HEK293 (cell line): Measurements from ENCODE around the gene TEX14.

Source experiments
- CTCF ChIA-PET: fragments of 350-600 bp; formaldehyde crosslinking; extraction: SDS; loops from one replicate; lab custom pipeline; 2021; ENCODE audit warnings: antibody characterized with exemption; lab: Yijun Ruan, JAX
- POLR2A ChIA-PET: fragments of 300-600 bp; formaldehyde crosslinking; extraction: SDS; loops from one replicate; lab custom pipeline; 2020; ENCODE audit warnings: antibody characterized with exemption, inconsistent platforms; lab: Yijun Ruan, JAX
- H3K27ac ChIP-seq: fragments of 200-500 bp; sonication (Bioruptor generic); 2 replicates; pipeline ENCODE4 v1.5.1; 2014; ENCODE audit warnings: low read depth, low read length, control low read depth, inconsistent platforms; ENCODE audit errors: extremely low read depth
- H3K36me3 ChIP-seq, 2 experiments: fragments of 200-500 bp in 1 of 2; sonication (Bioruptor generic) in 1 of 2; 1 replicate in 1 of 2; 2 replicates in 1 of 2; pipeline ENCODE4 v1.5.1; 2014 to 2017; ENCODE audit warnings: inconsistent platforms in 2 of 2, low read length in 2 of 2; ENCODE audit not compliant: control insufficient read depth in 2 of 2, insufficient read depth in 1 of 2
- H3K4me1 ChIP-seq: fragments of 200-500 bp; sonication (Bioruptor generic); 2 replicates; pipeline ENCODE4 v1.5.1; 2014; ENCODE audit warnings: mild to moderate bottlenecking, low read length, inconsistent platforms; ENCODE audit not compliant: control insufficient read depth, insufficient read depth
- H3K4me3 ChIP-seq: 2 replicates; pipeline ENCODE4 v1.5.1; 2011; ENCODE audit warnings: low read depth, mild to moderate bottlenecking, control low read depth, low read length, moderate library complexity
- H3K9me3 ChIP-seq: fragments of 200-500 bp; sonication (Bioruptor generic); 2 replicates; pipeline ENCODE4 v1.5.1; 2014; ENCODE audit warnings: low read depth, low read length, inconsistent platforms; ENCODE audit not compliant: control insufficient read depth, insufficient read depth
- FEZF1 ChIP-seq: fragments of 450-650 bp; formaldehyde crosslinking; IDR thresholded peaks from 2 replicates; pipeline ENCODE4 v1.5.1; 2016; ENCODE audit warnings: missing biosample characterization, missing genetic modification characterization
- GLI4 ChIP-seq: fragments of 450-650 bp; formaldehyde crosslinking; IDR thresholded peaks from 2 replicates; pipeline ENCODE4 v1.5.1; 2016; ENCODE audit warnings: missing biosample characterization, missing genetic modification characterization
- GLIS2 ChIP-seq: fragments of 450-650 bp; formaldehyde crosslinking; IDR thresholded peaks from 2 replicates; pipeline ENCODE4 v1.5.1; 2016; ENCODE audit warnings: missing biosample characterization, missing genetic modification characterization
- KLF7 ChIP-seq: fragments of 450-650 bp; formaldehyde crosslinking; IDR thresholded peaks from 2 replicates; pipeline ENCODE4 v1.5.1; 2016; ENCODE audit warnings: missing biosample characterization, missing genetic modification characterization, borderline replicate concordance
- PRDM1 ChIP-seq: fragments of 450-650 bp; formaldehyde crosslinking; IDR thresholded peaks from 2 replicates; pipeline ENCODE4; 2016; ENCODE audit warnings: missing biosample characterization, missing genetic modification characterization
- ZBTB1 ChIP-seq: fragments of 450-650 bp; formaldehyde crosslinking; IDR thresholded peaks from 2 replicates; pipeline ENCODE4 v1.5.1; 2016; ENCODE audit warnings: missing biosample characterization, missing genetic modification characterization
- ZBTB11 ChIP-seq: fragments of 450-650 bp; formaldehyde crosslinking; conservative IDR thresholded peaks from 2 replicates; pipeline ENCODE4 v1.5.1; 2016; ENCODE audit warnings: low read depth, missing biosample characterization, missing genetic modification characterization
- ZNF24 ChIP-seq: fragments of 450-650 bp; formaldehyde crosslinking; IDR thresholded peaks from 2 replicates; pipeline ENCODE4 v1.5.1; 2016; ENCODE audit warnings: missing biosample characterization, missing genetic modification characterization
- ZNF280C ChIP-seq: fragments of 450-650 bp; formaldehyde crosslinking; IDR thresholded peaks from 2 replicates; pipeline ENCODE4 v1.5.1; 2016; ENCODE audit warnings: missing biosample characterization, missing genetic modification characterization
- ZNF324 ChIP-seq: fragments of 450-650 bp; formaldehyde crosslinking; IDR thresholded peaks from 2 replicates; pipeline ENCODE4 v1.5.1; 2016; ENCODE audit warnings: missing biosample characterization, missing genetic modification characterization
- ZNF335 ChIP-seq: fragments of 450-650 bp; formaldehyde crosslinking; conservative IDR thresholded peaks from 2 replicates; pipeline ENCODE4 v1.5.1; 2016; ENCODE audit warnings: missing biosample characterization, missing genetic modification characterization
- ZNF529 ChIP-seq: fragments of 450-650 bp; formaldehyde crosslinking; IDR thresholded peaks from 2 replicates; pipeline ENCODE4 v1.5.1; 2017; ENCODE audit warnings: missing genetic modification characterization, missing biosample characterization; ENCODE audit not compliant: insufficient replicate concordance
- ZNF555 ChIP-seq: fragments of 450-650 bp; formaldehyde crosslinking; conservative IDR thresholded peaks from 2 replicates; pipeline ENCODE4 v1.5.1; 2017; ENCODE audit warnings: missing biosample characterization, mild to moderate bottlenecking, missing genetic modification characterization, inconsistent platforms
- ZNF701 ChIP-seq: fragments of 450-650 bp; formaldehyde crosslinking; IDR thresholded peaks from 2 replicates; pipeline ENCODE4 v1.5.1; 2016; ENCODE audit warnings: missing biosample characterization, missing genetic modification characterization
- ZNF776 ChIP-seq: fragments of 450-650 bp; formaldehyde crosslinking; IDR thresholded peaks from 2 replicates; pipeline ENCODE4 v1.5.0; 2017; ENCODE audit warnings: missing biosample characterization, missing genetic modification characterization, borderline replicate concordance
- ZNF777 ChIP-seq: fragments of 450-650 bp; formaldehyde crosslinking; IDR thresholded peaks from 2 replicates; pipeline ENCODE4 v1.5.1; 2017; ENCODE audit warnings: missing biosample characterization, missing genetic modification characterization, borderline replicate concordance
- ZNF785 ChIP-seq: fragments of 450-650 bp; formaldehyde crosslinking; IDR thresholded peaks from 2 replicates; pipeline ENCODE4 v1.5.1; 2016; ENCODE audit warnings: missing biosample characterization, missing genetic modification characterization
- ZNF837 ChIP-seq: fragments of 450-650 bp; formaldehyde crosslinking; IDR thresholded peaks from 2 replicates; pipeline ENCODE4 v1.5.1; 2016; ENCODE audit warnings: missing biosample characterization, missing genetic modification characterization
- ZNF843 ChIP-seq: fragments of 450-650 bp; formaldehyde crosslinking; IDR thresholded peaks from 2 replicates; pipeline ENCODE4 v1.5.1; 2016; ENCODE audit warnings: missing biosample characterization, missing genetic modification characterization
- ZXDB ChIP-seq: fragments of 450-650 bp; formaldehyde crosslinking; IDR thresholded peaks from 2 replicates; pipeline ENCODE4 v1.5.1; 2016; ENCODE audit warnings: missing biosample characterization, missing genetic modification characterization
- TF ChIP-seq, protein P1 (sequence below): fragments of 450-650 bp; formaldehyde crosslinking; IDR thresholded peaks from 2 replicates; pipeline ENCODE4 v1.5.1; 2016; ENCODE audit warnings: missing biosample characterization, missing genetic modification characterization
- TF ChIP-seq, protein P2 (sequence below): fragments of 450-650 bp; formaldehyde crosslinking; IDR thresholded peaks from 2 replicates; pipeline ENCODE4 v1.5.1; 2016; ENCODE audit warnings: missing biosample characterization, missing genetic modification characterization

Gene TEX14

DNA sequence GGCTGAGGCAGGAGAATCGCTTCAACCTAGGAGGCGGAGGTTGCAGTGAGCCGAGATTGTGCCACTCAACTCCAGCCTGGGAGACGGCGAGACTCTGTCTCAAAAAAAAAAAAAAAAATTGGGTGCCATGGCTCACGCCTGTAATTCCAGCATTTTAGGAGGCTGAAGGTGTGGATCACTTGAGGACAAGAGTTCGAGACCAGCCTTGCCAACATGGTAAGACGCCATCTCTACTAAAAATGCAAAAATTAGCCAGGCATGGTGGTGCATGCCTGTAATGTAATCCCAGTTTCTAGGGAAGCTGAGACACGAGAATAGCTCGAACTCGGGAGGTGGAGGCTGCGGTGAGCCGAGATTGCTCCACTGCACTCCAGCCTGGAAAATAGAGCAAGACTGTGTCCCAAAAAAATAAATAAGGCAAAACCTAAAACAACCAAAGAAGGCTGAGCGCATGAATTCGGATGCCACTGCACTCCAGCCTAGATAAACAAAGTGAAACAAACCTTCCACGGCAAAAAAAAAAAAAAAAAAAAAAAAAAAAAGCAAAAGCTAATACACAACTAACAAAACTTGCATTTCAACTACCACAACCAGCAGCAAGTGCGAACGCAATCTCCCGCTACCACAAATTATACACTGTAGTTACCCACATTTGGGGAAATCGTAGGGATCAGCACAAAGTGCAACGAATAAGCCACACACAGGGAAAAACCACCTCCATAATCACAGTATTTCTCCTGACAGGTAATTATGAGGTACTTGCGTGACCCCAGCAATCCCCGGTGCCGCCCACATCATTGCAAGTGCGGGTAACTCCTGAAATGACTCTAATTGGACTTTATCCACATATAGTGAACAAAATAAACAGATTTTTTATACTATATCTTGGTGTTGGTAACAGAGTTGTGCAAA, 25.6 kb downstream of the TEX14 start (continued):
- no peak for TF ChIP-seq GLIS2 (tag by site-specific recombination)
- TF ChIP-seq ZNF24 (tag by site-specific recombination), result no peak
- no peak for TF ChIP-seq GLI4 (tag by site-specific recombination)
- no peak for TF ChIP-seq ZNF324 (tag by site-specific recombination)
- no peak for TF ChIP-seq ZNF777 (tag by site-specific recombination)
- TF ChIP-seq ZXDB (tag by site-specific recombination), result no peak
- TF ChIP-seq ZNF529 (tag by site-specific recombination), result no peak

DNA sequence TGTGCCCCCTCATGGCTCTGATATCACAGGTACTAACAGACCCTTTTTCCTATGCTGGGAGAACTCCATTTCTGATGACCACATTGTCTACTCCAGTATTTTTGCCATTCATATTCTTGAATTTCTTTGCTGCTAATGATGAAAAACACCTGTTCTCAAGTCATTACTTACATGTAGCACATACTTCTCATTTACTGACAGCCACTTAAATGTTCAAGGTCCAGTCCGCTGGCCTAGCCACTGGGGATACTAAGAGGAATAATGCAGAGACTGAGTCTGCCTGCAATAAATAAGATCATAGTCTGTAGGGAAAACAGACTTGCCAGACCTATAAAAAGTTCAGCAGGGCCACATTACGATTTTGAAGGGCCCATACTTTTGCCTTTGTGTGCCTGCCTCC, 27.5 kb downstream of the TEX14 start:
- ChIA-PET CTCF (no interaction called here), POLR2A (no interaction called here)
- Histone ChIP-seq H3K27ac (no peak overlapping the region), H3K9me3 (no peaks in the 10 kb centered on the region), H3K36me3 (no peaks in the 10 kb centered on the region), H3K4me3 (no peak overlapping the region), H3K4me1 (no peaks in the 10 kb centered on the region)
- TF ChIP-seq ZNF335 (tag by site-specific recombination), result 0 out of 2 replicates have a peak, but pooled peaks have one; percentile 18
- TF ChIP-seq, protein P1, sequence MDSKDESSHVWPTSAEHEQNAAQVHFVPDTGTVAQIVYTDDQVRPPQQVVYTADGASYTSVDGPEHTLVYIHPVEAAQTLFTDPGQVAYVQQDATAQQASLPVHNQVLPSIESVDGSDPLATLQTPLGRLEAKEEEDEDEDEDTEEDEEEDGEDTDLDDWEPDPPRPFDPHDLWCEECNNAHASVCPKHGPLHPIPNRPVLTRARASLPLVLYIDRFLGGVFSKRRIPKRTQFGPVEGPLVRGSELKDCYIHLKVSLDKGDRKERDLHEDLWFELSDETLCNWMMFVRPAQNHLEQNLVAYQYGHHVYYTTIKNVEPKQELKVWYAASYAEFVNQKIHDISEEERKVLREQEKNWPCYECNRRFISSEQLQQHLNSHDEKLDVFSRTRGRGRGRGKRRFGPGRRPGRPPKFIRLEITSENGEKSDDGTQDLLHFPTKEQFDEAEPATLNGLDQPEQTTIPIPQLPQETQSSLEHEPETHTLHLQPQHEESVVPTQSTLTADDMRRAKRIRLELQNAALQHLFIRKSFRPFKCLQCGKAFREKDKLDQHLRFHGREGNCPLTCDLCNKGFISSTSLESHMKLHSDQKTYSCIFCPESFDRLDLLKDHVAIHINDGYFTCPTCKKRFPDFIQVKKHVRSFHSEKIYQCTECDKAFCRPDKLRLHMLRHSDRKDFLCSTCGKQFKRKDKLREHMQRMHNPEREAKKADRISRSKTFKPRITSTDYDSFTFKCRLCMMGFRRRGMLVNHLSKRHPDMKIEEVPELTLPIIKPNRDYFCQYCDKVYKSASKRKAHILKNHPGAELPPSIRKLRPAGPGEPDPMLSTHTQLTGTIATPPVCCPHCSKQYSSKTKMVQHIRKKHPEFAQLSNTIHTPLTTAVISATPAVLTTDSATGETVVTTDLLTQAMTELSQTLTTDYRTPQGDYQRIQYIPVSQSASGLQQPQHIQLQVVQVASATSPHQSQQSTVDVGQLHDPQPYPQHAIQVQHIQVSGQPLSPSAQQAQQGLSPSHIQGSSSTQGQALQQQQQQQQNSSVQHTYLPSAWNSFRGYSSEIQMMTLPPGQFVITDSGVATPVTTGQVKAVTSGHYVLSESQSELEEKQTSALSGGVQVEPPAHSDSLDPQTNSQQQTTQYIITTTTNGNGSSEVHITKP (tag by site-specific recombination), result no peak

DNA sequence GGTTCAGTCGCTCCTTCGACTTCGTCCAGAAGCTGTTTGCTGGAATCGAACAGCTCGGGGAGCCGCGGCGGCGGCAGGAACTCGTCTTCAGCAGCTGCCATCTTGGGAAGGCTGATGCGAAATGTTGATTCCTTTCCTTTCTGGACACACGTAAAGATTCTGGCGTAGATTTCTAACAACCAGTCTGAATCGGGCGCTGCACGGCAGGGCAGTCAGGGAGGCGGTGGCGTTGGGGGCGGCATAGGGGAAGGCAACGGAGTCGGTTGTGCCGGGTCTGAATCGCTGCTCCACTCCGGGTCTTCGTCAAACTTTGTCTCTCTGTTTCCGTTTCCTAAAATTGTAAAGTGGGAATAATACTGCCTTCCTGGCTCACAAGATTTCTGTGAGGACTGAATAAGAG, 30.3 kb downstream of the TEX14 start:
- H3K4me3 ChIP-seq, result no peak overlapping the region
- CTCF ChIA-PET, result no interaction called here
- H3K36me3 ChIP-seq, result no peaks in the 10 kb centered on the region
- POLR2A ChIA-PET, result interaction anchor here (5.0 kb wide), 1 partner anchor 30 kb away, joined by 87 read pairs; no protein-coding TSS in a partner anchor
- H3K9me3 ChIP-seq, result no peaks in the 10 kb centered on the region
- H3K27ac ChIP-seq, result no peak overlapping the region
- H3K4me1 ChIP-seq, result no peaks in the 10 kb centered on the region
- TF ChIP-seq KLF7 (tag by site-specific recombination) (no peak), ZNF785 (tag by site-specific recombination) (no peak), PRDM1 (tag by site-specific recombination) (no peak), ZNF555 (no peak), ZNF837 (no peak), ZBTB1 (tag by site-specific recombination) (no peak), ZNF843 (tag by site-specific recombination) (no peak), ZNF280C (tag by site-specific recombination) (no peak), ZBTB11 (tag by site-specific recombination) (no peak), ZNF701 (tag by site-specific recombination) (no peak), ZNF776 (no peak), FEZF1 (tag by site-specific recombination) (no peak)
- TF ChIP-seq, protein P2, sequence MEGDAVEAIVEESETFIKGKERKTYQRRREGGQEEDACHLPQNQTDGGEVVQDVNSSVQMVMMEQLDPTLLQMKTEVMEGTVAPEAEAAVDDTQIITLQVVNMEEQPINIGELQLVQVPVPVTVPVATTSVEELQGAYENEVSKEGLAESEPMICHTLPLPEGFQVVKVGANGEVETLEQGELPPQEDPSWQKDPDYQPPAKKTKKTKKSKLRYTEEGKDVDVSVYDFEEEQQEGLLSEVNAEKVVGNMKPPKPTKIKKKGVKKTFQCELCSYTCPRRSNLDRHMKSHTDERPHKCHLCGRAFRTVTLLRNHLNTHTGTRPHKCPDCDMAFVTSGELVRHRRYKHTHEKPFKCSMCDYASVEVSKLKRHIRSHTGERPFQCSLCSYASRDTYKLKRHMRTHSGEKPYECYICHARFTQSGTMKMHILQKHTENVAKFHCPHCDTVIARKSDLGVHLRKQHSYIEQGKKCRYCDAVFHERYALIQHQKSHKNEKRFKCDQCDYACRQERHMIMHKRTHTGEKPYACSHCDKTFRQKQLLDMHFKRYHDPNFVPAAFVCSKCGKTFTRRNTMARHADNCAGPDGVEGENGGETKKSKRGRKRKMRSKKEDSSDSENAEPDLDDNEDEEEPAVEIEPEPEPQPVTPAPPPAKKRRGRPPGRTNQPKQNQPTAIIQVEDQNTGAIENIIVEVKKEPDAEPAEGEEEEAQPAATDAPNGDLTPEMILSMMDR, result no peak
